IMR-90 (cell line): Measurements from ENCODE around the gene KIFC3. TPM values are rescaled to one million over a fixed set of nuclear protein-coding genes. Genes with fewer than 3 reads are reported as not detected.

Source experiments
- ATAC-seq: fragments of 200-7000 bp; cut with Tn5 transposase; 2 replicates; pipeline ENCODE4 v1.9.1; 2020; ENCODE audit warnings: low read depth, mild to moderate bottlenecking, moderate library complexity
- BruUV-seq: library from RNA; stranded (reverse); fragments of 400-500 nt; replicated peaks from 2 replicates; lab custom pipeline; 2021; lab: Mats Ljungman, UMichigan
- CTCF ChIA-PET: fragments of 300-600 bp; formaldehyde crosslinking; extraction: SDS; loops from one replicate; lab custom pipeline; 2021; ENCODE audit warnings: antibody characterized with exemption; lab: Yijun Ruan, JAX
- POLR2A ChIA-PET: fragments of 300-600 bp; sonication (Branson Sonifier 250); formaldehyde crosslinking; loops from one replicate; lab custom pipeline; 2022; ENCODE audit warnings: antibody characterized with exemption; ENCODE audit not compliant: unreplicated experiment; lab: Charles Lee
- DNase-seq: peaks from one replicate; pipeline ENCODE4 v3.0.0; 2013
- H2AFZ ChIP-seq: replicated peaks from 2 replicates; pipeline ENCODE3; 2013; ENCODE audit warnings: low read length, mild to moderate bottlenecking; ENCODE audit not compliant: poor library complexity
- H2AK5ac ChIP-seq: 2 replicates; pipeline ENCODE4 v1.6.1; 2013; ENCODE audit warnings: low read depth, low read length, inconsistent platforms
- H2AK9ac ChIP-seq: replicated peaks from 2 replicates; pipeline ENCODE3; 2013; ENCODE audit warnings: mild to moderate bottlenecking, low read depth, low read length, moderate library complexity; ENCODE audit not compliant: poor library complexity
- H2BK120ac ChIP-seq: 2 replicates; pipeline ENCODE4 v1.6.1; 2013; ENCODE audit warnings: low read depth, low read length, inconsistent platforms
- H2BK15ac ChIP-seq: 3 replicates; pipeline ENCODE4 v1.6.1; 2013; ENCODE audit warnings: low read depth, low read length, inconsistent platforms
- H2BK20ac ChIP-seq: 2 replicates; pipeline ENCODE4 v1.6.1; 2013; ENCODE audit warnings: low read depth, mild to moderate bottlenecking, inconsistent platforms, low read length, moderate library complexity
- H2BK5ac ChIP-seq: 2 replicates; pipeline ENCODE4 v1.6.1; 2013; ENCODE audit warnings: mild to moderate bottlenecking, low read depth, low read length, inconsistent platforms; ENCODE audit not compliant: poor library complexity, severe bottlenecking
- H3K14ac ChIP-seq: replicated peaks from 2 replicates; pipeline ENCODE4 v1.6.1; 2013; ENCODE audit warnings: low read depth, low read length, inconsistent platforms
- H3K18ac ChIP-seq: 2 replicates; pipeline ENCODE4 v1.6.1; 2013; ENCODE audit warnings: low read depth, low read length, control low read depth
- H3K23ac ChIP-seq: 2 replicates; pipeline ENCODE4 v1.6.1; 2013; ENCODE audit warnings: low read depth, low read length, inconsistent platforms
- H3K27ac ChIP-seq: 2 replicates; pipeline ENCODE4 v1.5.1; 2013; ENCODE audit warnings: mild to moderate bottlenecking, control low read depth, low read length; ENCODE audit not compliant: insufficient read depth
- H3K27me3 ChIP-seq: 2 replicates; pipeline ENCODE4 v1.6.1; 2013; ENCODE audit warnings: low read length; ENCODE audit not compliant: control insufficient read depth, insufficient read depth
- H3K36me3 ChIP-seq: 2 replicates; pipeline ENCODE4 v1.6.1; 2013; ENCODE audit warnings: low read length, mixed read lengths; ENCODE audit not compliant: control insufficient read depth, insufficient read depth
- H3K4ac ChIP-seq: 2 replicates; pipeline ENCODE4 v1.6.1; 2013; ENCODE audit warnings: low read depth, low read length, inconsistent platforms
- H3K4me1 ChIP-seq: 2 replicates; pipeline ENCODE4 v1.6.1; 2013; ENCODE audit warnings: low read length, mixed read lengths; ENCODE audit not compliant: control insufficient read depth, insufficient read depth
- H3K4me2 ChIP-seq: 2 replicates; pipeline ENCODE4 v1.6.1; 2013; ENCODE audit warnings: low read depth, mild to moderate bottlenecking, control low read depth, low read length, moderate library complexity
- H3K4me3 ChIP-seq: 2 replicates; pipeline ENCODE4 v1.5.1; 2013; ENCODE audit warnings: low read depth, mild to moderate bottlenecking, control low read depth, low read length, moderate library complexity; ENCODE audit not compliant: insufficient read depth
- H3K56ac ChIP-seq: 2 replicates; pipeline ENCODE4 v1.6.1; 2013; ENCODE audit warnings: low read length, inconsistent platforms; ENCODE audit not compliant: insufficient read depth; ENCODE audit errors: extremely low read depth
- H3K79me1 ChIP-seq, 2 experiments: 2 replicates each; pipeline ENCODE4 v1.6.1; 2013; ENCODE audit warnings: low read length in 2 of 2, inconsistent platforms in 1 of 2, low read depth in 1 of 2
- H3K9ac ChIP-seq: 2 replicates; pipeline ENCODE4 v1.6.1; 2013; ENCODE audit warnings: low read depth, low read length, control low read depth
- H3K9me1 ChIP-seq: 2 replicates; pipeline ENCODE4 v1.6.1; 2013; ENCODE audit warnings: low read length, inconsistent platforms; ENCODE audit not compliant: insufficient read depth
- H3K9me3 ChIP-seq: 2 replicates; pipeline ENCODE4 v1.6.1; 2013; ENCODE audit warnings: low read length; ENCODE audit not compliant: control insufficient read depth, insufficient read depth
- H4K20me1 ChIP-seq: 2 replicates; pipeline ENCODE4 v1.6.1; 2013; ENCODE audit warnings: low read length, inconsistent platforms; ENCODE audit not compliant: insufficient read depth
- H4K5ac ChIP-seq: 2 replicates; pipeline ENCODE4 v1.6.1; 2013; ENCODE audit warnings: mild to moderate bottlenecking, low read depth, low read length, control low read depth
- H4K8ac ChIP-seq, 2 experiments: 2 replicates each; pipeline ENCODE4 v1.6.1; 2013; ENCODE audit warnings: low read depth in 2 of 2, low read length in 2 of 2, control low read depth in 1 of 2, inconsistent platforms in 1 of 2
- H4K91ac ChIP-seq: 2 replicates; pipeline ENCODE4 v1.6.1; 2013; ENCODE audit warnings: low read depth, low read length, inconsistent platforms; ENCODE audit not compliant: insufficient read depth
- CEBPB ChIP-seq: IDR thresholded peaks from 2 replicates; pipeline ENCODE4 v1.6.1; 2012; ENCODE audit warnings: low read depth, low read length, improper control_type of control experiment
- MAFK ChIP-seq: IDR thresholded peaks from 2 replicates; pipeline ENCODE4 v1.6.1; 2012; ENCODE audit warnings: low read depth, low read length, improper control_type of control experiment
- RCOR1 ChIP-seq: IDR thresholded peaks from 2 replicates; pipeline ENCODE4 v1.6.1; 2012; ENCODE audit warnings: mild to moderate bottlenecking, low read length, improper control_type of control experiment; ENCODE audit not compliant: insufficient replicate concordance
- WGBS, 2 experiments: methylation state at CpG; one replicate each; pipeline versions ENCODE4 v1.1.5 to v1.1.7; 2013; ENCODE audit warnings: missing lambda C conversion rate in 2 of 2; ENCODE audit not compliant: insufficient read length in 1 of 2; ENCODE audit errors: extremely low coverage in 2 of 2; 5-methylcytosine and 5-hydroxymethylcytosine counted together
- dilution Hi-C: fragments of 300-500 bp; cut with HindIII; formaldehyde crosslinking; loops from one replicate; pipeline ENCODE4 v1.14.3; 2018; ENCODE audit warnings: low sequenced_read_pairs; ENCODE audit not compliant: unreplicated experiment
- in situ Hi-C: fragments of 300-500 bp; cut with MboI; formaldehyde crosslinking; loops from 3 replicates; pipeline ENCODE4 v1.14.3; 2019; ENCODE audit warnings: low sequenced_read_pairs, inconsistent platforms, mixed read lengths
- intact Hi-C: fragments of 100-400 bp; cut with micrococcal nuclease; formaldehyde crosslinking; loops from 2 replicates; pipeline ENCODE4 v1.10.0; 2022
- polyA plus RNA-seq, 3 experiments: library from polyadenylated mRNA; depleted of rRNA; stranded (reverse); fragments of >200 nt; gene quantifications; 2 replicates each; pipeline ENCODE4 v1.2.3, GENCODE V29; 2012; ENCODE audit warnings: low replicate concordance in 1 of 3
- total RNA-seq: library from RNA; depleted of rRNA; stranded (reverse); fragments of >200 nt; gene quantifications from 2 replicates; pipeline ENCODE4 v1.2.3, GENCODE V29; 2012

KIFC3 gene
- total and polyA plus RNA-seq, 2 of the 4 experiments (the other 2 are of a cell fraction) = 48.6 to 62.5 TPM

GRCh38 chr16:57769541-57770145 is 32.6 kb downstream of the KIFC3 start:
- no peaks in the 10 kb centered on the region; the same call in 1 of the 2 replicates for H3K9me1 ChIP-seq
- in situ Hi-C loops = no loop called here
- CTCF ChIA-PET = no interaction called here

More at GRCh38 chr16:57769541-57770145, 32.6 kb downstream of the KIFC3 start:
- H3K4me3 ChIP-seq = no peak overlapping the region
- WGBS, 2 experiments = 90% methylated on average over 12 of the region's 22 CpGs; no CpG with 5 or more reads in 1 of the 2 experiments
- H3K4me2 ChIP-seq = no peak overlapping the region
- no peak overlapping the region for H2BK120ac ChIP-seq
- H4K91ac ChIP-seq = no peak overlapping the region
- H2BK15ac ChIP-seq = no peak overlapping the region
- ATAC-seq = no peak
- no peaks in the 10 kb centered on the region for H3K27me3 ChIP-seq
- no peak overlapping the region for H3K56ac ChIP-seq
- peaks cover 50% of the 10 kb centered on the region for H3K36me3 ChIP-seq
- H2BK5ac ChIP-seq = no peak overlapping the region
- H2AK5ac ChIP-seq = no peak overlapping the region
- no peak overlapping the region for H3K14ac ChIP-seq
- no peak overlapping the region for H2AFZ ChIP-seq
- H3K9me3 ChIP-seq = no peaks in the 10 kb centered on the region
- no peak overlapping the region for H4K5ac ChIP-seq
- H2AK9ac ChIP-seq = peak overlapping the region; percentile 61
- H3K27ac ChIP-seq = no peak overlapping the region
- dilution Hi-C loops = no loop called here
- POLR2A ChIA-PET = no interaction called here
- H3K4me1 ChIP-seq = peaks cover 6% of the 10 kb centered on the region
- no TSS peak for BruUV-seq
- no peak overlapping the region for H3K23ac ChIP-seq
- DNase-seq = no peak
- no peak overlapping the region for H2BK20ac ChIP-seq
- TF ChIP-seq CEBPB (no peak), MAFK (no peak), RCOR1 (no peak)
- peaks cover 8 to 46% of the 10 kb centered on the region in 2 experiments for H3K79me1 ChIP-seq
- H4K20me1 ChIP-seq = peaks cover 15% of the 10 kb centered on the region
- H3K4ac ChIP-seq = no peak overlapping the region
- intact Hi-C loops = no loop called here
- H3K18ac ChIP-seq = no peak overlapping the region
- no peak overlapping the region for H4K8ac ChIP-seq
- H3K9ac ChIP-seq = no peak overlapping the region
